ENCODE results near the gene RMDN3. TPM values are rescaled to one million over a fixed set of nuclear protein-coding genes. Genes with fewer than 3 reads are reported as not detected.

The RMDN3 gene
- total RNA-seq, 1 experiment from 2014 or later, result 28.3 TPM

DNA sequence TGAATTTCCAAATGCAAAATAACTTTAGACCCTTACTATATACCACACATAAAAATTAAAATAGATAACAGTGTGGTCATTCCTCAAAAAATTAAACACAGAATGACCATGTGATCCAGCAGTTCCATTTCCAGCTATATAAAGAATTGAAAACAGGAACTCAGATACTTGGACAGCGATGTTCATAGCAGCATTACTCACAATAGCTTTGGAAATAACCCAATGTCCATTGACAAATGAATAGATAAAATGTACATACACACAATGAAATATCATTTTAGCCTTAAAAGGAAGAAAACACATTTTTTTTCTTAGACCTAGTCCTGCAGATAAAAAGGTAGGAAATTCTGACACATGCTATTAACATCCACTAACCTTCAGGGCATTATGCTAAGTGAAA lies 33.4 kb downstream of the RMDN3 start:
- Histone ChIP-seq H3K27me3 (ENCODE audit: insufficient read depth, low read length) (no peaks in the 10 kb centered on the region), H3K27ac (ENCODE audit: insufficient read length, low read depth, low read length) (no peak overlapping the region), H2AFZ (ENCODE audit: low read length) (no peak overlapping the region), H3K18ac (ENCODE audit: insufficient read length, low read depth, low read length) (no peak overlapping the region), H3K4me2 (ENCODE audit: insufficient read depth, insufficient read length, low read length) (no peak overlapping the region), H2BK20ac (ENCODE audit: low read depth, low read length, poor library complexity, severe bottlenecking) (no peak overlapping the region), H3K14ac (ENCODE audit: insufficient read depth, low read length) (no peak overlapping the region), H4K5ac (ENCODE audit: insufficient read length, low read depth, low read length) (no peak overlapping the region), H4K91ac (ENCODE audit: insufficient read length, low read depth, low read length) (no peak overlapping the region), H3T11ph (ENCODE audit: low read length) (no peak overlapping the region), H3K79me1 (ENCODE audit: insufficient read depth, low read depth, low read length, poor library complexity, severe bottlenecking) (no peaks in the 10 kb centered on the region), H4K20me1 (ENCODE audit: control insufficient read depth, insufficient read depth, insufficient read length) (no peaks in the 10 kb centered on the region), H2BK120ac (ENCODE audit: low read depth, low read length, poor library complexity, severe bottlenecking) (no peak overlapping the region), H2BK12ac (ENCODE audit: insufficient read length, low read depth, low read length) (no peak overlapping the region), H3K9me3 (ENCODE audit: control insufficient read depth, low read depth, low read length) (no peaks in the 10 kb centered on the region), H2BK5ac (ENCODE audit: insufficient read length, low read length) (no peak overlapping the region), H2BK15ac (ENCODE audit: low read depth, low read length) (no peak overlapping the region), H3K4ac (ENCODE audit: low read depth, low read length) (no peak overlapping the region), H3K56ac (ENCODE audit: insufficient read length, low read depth, low read length) (no peak overlapping the region), H3K79me2 (ENCODE audit: insufficient read depth, low read length) (no peaks in the 10 kb centered on the region), H3K9ac (ENCODE audit: extremely low read depth, insufficient read length, low read length) (no peak overlapping the region), H3K23ac (ENCODE audit: insufficient read length, low read depth, low read length) (no peak overlapping the region), H3K23me2 (ENCODE audit: insufficient read length, low read depth, low read length, poor library complexity, severe bottlenecking) (no peaks in the 10 kb centered on the region), H2AK5ac (ENCODE audit: insufficient read length, low read length) (no peak overlapping the region), H3K4me1 (ENCODE audit: insufficient read depth, low read length) (no peaks in the 10 kb centered on the region), H4K8ac (replicated peaks; ENCODE audit: insufficient read length, low read depth, low read length) (no peak overlapping the region)
- DNase-seq, result no peak
- WGBS (ENCODE audit: extremely low coverage, insufficient read length, low lambda C conversion rate), result no CpG with 5 or more reads among the region's 1 CpG
- H3K9me3 Mint-ChIP-seq, result no peaks in the 10 kb centered on the region
- no peak overlapping the region for H3K27ac Mint-ChIP-seq
- no peak overlapping the region for H3K4me3 Mint-ChIP-seq
- no peaks in the 10 kb centered on the region for H3K4me1 Mint-ChIP-seq
- no peaks in the 10 kb centered on the region for H3K27me3 Mint-ChIP-seq (ENCODE audit: low read depth)
- peaks cover 9 to 49% (median 36%) of the 10 kb centered on the region in 3 experiments; a peak in 6 of 7 replicates for H3K36me3 Mint-ChIP-seq (ENCODE audit: insufficient read depth in 1 of 3, low read depth in 3 of 3)
- TF ChIP-seq CTCF (conservative IDR thresholded peaks at IDR 0.05), result no peak

Data from H9 (cell line).